Keratinocyte (primary cell): ENCODE results near the gene SPECC1L.

ENCODE experiments used
- CTCF ChIP-seq, 3 experiments: IDR thresholded peaks in 1 of 3; conservative IDR thresholded peaks in 1 of 3; optimal IDR thresholded peaks in 1 of 3; 2 replicates in 2 of 3; 3 replicates in 1 of 3; pipeline versions ENCODE3 to v1.5.1; 2011; ENCODE audit warnings: low read length in 3 of 3, mild to moderate bottlenecking in 3 of 3, moderate library complexity in 2 of 3, control low read depth in 1 of 3, inconsistent platforms in 1 of 3; ENCODE audit not compliant: insufficient read depth in 2 of 3; ENCODE audit errors: extremely low read depth in 1 of 3
- EZH2 ChIP-seq: IDR thresholded peaks from one replicate; pipeline ENCODE4 v1.6.1; 2012; ENCODE audit warnings: inconsistent platforms, mild to moderate bottlenecking, low read length, moderate library complexity

- TF ChIP-seq CTCF (optimal IDR thresholded peaks at IDR 0.05 in 1 of 3, IDR thresholded peaks at IDR 0.05 in 1 of 3, conservative IDR thresholded peaks at IDR 0.05 in 1 of 3; ENCODE audit: extremely low read depth in 1 of 3, insufficient read depth in 2 of 3, low read length in 3 of 3) (no peak), EZH2 (no peak)
Observed at GRCh38 chr22:24408630-24409029, 138.0 kb downstream of the SPECC1L start.
